NT2/D1 (cell line): ENCODE results near the gene MYO1E.

Experiments
- SUZ12 ChIP-seq: IDR thresholded peaks from 2 replicates; pipeline ENCODE4 v1.6.1; 2011; ENCODE audit not compliant: insufficient read length, insufficient read depth; ENCODE audit errors: extremely low read depth
- ZNF274 ChIP-seq: IDR thresholded peaks from 2 replicates; pipeline ENCODE4 v1.6.1; 2011; ENCODE audit warnings: mild to moderate bottlenecking, low read depth, low read length

- TF ChIP-seq SUZ12, result no peak
- no peak for TF ChIP-seq ZNF274
Observed at GRCh38 chr15:59349680-59350420, 22.8 kb downstream of the MYO1E start.
